RPMI8226 (cell line): Measurements from ENCODE around the gene IGF2BP1.

Source experiments
- DNase-seq: peaks from one replicate; pipeline ENCODE4 v3.0.0-alpha.2; 2015

The IGF2BP1 gene

DNA sequence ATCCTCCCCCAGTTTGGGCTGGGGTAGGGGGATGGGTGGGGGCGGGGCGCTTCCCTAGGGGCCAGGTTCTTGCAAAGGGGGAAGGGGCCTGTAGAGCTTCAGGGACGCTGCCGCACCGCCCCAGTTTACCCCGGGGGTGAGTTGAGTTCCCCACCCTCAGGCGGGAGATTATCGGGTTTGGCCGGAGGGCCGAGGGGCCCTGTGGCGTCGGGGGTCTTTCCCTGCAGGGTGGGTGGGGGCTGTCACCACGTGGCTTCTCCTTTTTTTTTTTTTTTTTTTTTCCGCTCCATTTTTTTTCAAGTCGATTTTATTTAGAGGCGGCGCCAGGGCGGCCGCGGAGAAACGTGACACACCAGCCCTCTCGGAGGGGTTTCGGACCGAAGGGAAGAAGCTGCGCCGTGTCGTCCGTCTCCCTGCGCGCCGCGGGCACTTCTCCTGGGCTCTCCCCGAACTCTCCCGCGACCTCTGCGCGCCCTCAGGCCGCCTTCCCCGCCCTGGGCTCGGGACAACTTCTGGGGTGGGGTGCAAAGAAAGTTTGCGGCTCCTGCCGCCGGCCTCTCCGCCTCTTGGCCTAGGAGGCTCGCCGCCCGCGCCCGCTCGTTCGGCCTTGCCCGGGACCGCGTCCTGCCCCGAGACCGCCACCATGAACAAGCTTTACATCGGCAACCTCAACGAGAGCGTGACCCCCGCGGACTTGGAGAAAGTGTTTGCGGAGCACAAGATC lies at the start of gene IGF2BP1:
TSS of gene IGF2BP1 (plus strand) at position 283 of the 724 bp plus-strand sequence. CDS start at position 644, 361 bp downstream.
- DNase-seq = peak; percentile 35

DNA sequence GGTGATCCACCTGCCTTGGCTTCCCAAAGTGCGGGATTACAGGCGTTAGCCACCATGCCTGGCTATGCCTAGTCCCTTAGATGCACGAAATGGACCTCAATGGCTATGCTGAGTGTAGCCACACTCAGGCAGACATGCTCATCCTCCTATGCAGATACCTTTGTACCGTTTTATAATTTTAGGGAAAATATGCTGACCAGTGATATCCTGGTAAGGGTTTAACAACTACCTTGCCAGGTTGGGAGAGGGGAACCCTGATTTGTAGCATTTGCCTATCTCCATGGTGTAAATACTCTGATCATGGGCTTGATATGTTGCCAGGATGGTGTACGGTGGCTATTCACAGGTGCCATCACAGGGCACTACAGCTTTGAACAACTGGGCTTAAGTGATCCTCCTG lies 45.6 kb upstream of the IGF2BP1 start:
- no peak for DNase-seq

DNA sequence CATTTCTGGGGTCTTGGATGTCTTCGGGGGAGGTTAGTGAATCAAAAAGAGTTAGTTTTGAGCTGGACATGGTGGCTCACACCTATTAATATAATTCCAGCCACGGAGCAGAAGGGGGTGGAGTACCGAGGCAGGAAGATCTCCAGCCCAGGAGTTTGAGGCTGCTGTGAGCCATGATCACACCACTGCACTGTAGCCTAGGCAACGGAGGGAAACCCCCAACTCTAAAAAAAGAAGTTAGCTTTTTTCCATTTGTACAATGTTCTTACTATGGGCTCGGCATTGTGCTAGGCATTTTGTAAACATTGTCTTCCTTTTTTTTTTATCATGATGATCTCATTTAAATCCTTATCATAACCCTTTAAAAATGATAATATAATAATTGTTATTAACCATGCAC lies 44.3 kb upstream of the IGF2BP1 start:
- peak; percentile 17 for DNase-seq

DNA sequence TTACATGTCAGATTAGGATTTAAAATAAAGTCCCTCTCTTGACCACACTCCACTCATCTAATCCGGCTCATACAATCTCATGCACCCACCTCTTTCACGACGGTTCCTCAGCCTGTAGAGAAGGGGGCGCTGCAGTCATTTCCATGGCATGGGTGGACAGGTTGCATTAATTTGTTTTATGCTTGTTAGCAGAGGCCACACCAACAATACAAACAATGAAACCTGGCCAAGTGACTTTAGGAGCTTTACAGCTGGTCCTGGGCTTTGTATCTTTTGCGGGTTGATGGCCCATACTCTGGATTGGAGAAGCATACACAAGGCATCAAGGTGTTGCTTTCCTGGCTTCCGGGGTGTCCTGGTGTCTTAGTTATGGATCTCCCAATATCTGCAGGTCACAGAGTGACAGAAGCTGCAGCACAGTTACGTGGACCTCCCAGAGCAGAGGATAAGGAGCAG lies 42.9 kb upstream of the IGF2BP1 start:
- peak; percentile 29 for DNase-seq

DNA sequence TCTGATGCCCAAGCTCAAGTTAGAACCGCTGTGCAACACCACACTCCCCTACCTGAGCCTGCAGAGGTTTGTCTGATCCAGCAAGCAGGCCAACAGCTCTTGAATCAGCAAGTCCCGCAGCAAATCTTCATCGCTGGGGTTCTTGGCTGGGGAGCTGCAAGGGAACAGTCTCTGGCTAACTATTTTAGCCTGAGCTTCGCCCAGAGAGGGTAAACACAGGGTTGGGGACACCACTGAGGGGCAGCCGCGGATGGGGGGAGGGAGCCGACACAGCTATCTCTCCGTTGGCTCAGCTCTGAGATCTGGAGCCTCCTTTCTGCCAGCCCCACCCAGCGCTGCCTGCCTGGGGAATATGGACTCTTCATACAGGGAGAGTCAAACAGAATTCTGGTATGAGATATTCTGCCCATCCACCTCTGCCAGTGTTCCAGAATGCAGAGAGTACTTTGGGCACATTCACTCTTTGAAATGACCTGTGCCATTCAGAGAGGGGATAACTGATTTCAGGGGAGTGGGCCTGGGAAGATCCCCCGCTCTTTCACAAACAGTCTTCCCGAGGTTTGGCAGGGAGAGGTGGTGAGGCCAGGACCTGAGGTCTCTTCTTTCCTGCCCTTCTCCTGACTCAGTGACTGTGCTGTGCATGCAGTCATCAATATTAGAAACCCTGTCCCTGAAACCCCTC lies 36.2 kb upstream of the IGF2BP1 start:
- DNase-seq = peak; percentile 7

DNA sequence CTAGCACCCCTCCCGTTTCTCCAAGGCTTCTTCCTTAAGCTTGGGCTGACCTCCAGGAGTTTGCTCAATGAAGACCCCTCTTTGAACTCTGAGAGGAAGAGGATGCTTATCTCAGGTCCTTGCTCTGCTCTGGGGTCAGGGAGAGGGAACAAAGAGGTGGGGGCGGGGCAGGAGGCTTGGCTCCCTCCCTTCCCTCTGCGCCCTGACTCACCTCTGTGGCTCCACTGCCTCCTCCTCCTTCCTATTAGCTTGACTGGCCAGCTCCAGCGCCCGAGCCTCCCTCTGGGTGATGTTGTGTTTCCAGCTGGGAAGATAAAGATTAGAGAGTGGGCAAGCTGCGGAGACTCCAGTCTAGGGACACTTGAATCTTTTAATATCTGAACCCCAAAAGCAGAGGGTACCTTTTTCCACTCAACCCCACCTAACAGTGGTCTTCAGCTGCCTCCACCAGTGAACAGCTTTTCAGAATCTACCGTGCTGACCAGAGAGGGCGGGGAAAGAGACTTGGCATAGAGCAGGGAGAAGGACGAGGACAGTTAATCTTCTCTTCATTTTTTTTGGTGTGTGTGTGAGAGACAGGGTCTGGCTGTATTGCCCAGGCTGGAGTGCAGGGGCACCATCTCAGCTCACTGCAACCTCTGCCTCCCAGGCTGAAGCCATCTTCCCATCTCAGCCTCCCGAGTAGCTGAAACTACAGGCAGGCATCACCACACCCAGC lies 35.5 kb upstream of the IGF2BP1 start:
- DNase-seq = no peak

DNA sequence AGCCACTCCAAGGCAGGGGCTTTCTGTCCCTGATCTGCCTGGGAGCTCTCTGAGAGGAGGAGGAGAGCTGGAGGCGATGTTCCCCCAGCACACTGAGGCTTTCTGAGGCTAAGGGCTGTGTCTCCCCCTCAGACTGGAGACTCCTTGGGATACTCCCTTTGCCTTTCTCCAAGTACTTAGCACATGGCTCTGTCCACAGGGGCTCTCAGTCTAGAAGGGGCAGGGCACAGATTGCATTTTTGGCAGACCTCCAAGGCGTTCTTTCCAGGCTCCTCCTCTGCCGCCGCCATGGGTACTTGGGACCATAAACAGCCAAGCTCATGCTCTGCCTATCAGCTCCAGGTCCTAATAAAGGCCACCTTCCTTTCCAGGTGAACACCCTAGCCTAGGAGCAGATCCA lies 27.0 kb upstream of the IGF2BP1 start:
- DNase-seq = peak; percentile 45

DNA sequence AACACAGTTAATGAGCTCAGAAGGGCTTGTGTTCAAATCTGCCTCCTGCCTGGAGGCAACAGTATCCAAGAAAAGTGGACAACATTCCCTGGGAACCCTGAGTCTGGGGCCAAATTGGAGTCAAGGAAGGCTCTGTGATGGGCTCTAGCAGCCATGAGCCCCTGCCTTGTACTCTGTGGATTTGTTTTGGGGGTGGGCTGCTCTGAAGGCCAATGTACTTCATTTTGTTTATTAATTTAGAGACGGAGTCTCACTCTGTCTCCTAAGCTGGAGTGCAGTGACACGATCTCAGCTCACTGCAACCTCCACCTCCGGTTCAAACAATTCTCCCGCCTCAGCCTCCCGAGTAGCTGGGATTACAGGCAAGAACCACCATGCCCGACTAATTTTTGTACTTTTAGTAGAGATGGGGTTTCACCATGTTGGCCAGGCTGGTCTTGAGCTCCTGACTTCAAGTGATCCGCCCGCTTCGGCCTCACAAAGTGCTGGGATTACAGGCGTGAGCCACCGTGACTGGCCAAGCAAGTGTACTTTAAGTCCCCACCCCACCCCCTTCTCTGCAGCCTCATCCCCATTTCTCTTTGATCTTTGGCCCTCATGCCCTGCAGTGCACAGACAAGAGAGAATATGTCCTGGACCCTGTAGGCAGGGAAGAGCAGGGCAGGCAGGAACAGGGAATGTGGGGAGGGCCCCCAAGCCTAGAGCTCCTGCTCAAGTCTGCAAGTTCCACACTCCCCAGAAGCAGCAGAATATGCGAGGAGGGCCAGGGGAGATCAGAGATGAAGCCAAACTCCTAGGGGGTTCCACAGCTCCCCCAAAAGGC lies 26.1 kb upstream of the IGF2BP1 start:
- no peak for DNase-seq

DNA sequence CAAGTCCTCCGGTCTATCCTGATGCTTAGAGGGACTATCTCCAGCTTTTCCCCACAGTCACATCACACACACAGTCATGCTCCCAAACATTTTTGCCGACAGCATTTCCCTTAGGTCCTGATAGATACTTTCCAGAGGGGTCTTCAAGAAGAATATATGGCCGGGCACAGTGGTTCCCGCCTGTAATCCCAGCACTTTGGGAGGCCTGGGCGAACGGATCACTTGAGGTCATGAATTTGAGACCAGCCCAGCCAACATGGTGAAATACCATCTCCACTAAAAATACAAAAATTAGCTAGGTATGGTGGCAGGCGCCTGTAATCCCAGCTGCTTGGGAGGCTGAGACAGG lies 24.5 kb upstream of the IGF2BP1 start:
- no peak for DNase-seq

DNA sequence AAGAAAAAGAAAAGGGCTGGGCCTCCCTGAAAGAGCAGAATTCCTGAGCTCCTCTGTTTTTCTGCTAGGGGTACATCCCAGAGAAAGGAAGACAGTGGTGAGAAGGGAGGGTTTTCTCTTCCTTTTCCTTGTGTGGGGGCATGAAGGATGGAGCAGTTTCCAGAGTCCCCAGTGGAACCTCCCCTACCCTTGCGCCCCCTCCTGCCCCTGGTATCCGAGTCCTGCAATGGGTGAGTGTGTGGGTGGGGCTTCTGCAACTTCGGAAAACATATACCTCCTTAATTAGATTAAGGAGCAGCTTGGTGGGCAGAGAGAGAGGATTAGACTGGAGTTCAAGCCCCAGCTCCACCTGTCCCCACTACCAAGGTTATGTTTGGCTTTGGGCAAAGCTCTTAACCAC lies 23.4 kb upstream of the IGF2BP1 start:
- DNase-seq = no peak

DNA sequence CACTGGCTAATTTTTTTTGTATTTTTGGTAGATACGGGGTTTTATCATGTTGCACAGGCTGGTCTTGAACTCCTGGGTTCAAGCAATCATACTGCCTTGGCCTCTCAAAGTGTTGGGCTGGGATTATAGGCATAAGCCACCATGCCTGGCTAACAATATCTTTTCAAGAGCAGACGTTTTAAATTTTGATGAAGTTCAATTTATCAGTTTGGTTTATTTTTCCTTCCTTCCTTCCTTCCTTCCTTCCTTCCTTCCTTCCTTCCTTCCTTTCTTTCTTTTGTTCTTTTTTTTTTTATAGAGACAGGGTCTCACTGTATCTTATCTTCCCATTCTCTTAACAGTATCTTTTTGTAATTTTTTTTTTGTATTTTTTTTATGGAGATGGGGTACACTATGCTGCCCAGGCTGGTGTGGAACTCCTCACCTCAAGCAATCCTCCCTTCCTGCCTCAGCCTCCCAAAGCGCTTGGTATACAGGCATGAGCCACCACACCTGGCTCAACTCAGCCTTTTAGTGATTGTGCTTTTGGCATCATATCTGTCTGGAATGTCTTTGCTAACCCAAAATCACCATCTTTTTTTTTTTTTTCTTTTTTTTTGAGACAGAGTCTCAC lies 15.2 kb upstream of the IGF2BP1 start:
- no peak for DNase-seq

DNA sequence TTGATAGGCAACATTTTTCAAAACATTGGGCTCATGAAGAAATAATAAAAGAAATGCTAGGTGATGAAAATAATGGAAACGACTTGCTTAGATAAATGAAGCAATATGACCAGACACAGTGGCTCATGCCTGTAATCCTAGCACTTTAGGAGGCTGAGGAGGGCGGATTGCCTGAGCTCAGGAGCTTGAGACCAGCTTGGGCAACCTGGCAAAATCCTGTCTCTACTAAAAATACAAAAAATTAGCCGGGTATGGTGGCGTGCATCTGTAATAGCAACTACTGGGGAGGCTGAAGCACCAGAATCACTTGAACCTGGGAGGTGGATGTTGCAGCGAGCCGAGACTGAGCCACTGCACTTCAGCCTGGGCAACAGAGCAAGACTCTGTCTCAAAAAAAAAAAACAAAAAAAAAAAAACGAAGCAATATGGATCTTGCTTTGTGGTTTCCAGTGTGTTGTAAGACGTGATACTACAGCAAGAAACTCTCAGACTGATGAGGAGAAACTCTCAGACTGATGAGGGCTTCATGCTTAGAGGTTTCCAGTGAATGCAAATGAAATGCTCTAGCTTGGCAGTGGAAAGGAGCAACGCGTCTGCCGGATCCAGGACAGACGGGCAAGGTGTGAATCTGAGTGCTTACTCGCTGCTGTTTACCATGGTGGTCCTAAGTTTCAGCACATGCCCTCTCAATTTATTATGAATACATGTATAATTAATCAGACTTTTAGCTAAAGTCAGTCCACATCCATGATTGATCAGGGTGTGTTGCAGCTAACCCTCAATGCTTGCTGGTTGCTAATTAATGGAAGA lies 11.5 kb upstream of the IGF2BP1 start:
- DNase-seq = no peak

DNA sequence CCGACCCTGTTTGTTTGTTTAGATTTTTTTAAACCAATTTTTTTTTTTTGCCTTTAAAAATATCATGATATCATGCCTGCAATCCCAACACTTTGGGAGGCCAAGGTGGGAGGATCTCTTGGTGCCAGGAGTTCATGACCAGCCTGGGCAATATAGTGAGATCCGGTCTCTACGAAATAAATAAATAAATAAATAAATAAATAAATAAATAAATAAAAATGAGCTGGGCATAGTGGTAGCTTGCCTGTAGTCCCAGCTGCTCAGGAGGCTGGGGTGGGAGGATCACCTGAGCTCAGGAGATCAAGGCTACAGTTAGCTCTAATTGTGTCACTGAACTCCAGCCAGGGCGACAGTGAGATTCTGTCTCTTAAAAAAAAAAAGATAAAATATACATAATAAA lies 8.1 kb upstream of the IGF2BP1 start:
- DNase-seq = no peak

DNA sequence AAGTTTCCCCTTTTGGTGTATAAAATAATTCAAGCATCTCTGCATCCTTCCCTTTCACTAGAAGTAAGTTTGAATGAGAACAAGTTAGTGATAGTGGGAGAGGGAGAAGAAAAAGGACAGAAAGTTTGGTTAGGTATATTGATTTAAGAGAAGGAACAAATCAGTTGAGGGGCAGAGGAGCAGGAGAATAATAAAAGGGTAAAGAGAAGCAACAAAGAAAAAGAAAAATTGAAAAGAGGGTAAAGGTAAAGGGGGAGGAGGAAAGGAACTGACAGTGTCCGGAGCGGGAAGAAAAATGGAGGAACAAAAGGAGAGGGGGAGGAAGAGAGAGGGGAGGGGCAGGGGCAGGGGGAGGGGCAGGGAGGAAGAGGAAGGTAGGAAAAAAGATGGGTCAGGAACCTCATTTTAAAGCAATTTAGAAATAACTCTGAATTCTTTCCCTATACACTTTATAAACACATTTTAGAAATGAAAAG lies 6.3 kb upstream of the IGF2BP1 start:
- DNase-seq = no peak

DNA sequence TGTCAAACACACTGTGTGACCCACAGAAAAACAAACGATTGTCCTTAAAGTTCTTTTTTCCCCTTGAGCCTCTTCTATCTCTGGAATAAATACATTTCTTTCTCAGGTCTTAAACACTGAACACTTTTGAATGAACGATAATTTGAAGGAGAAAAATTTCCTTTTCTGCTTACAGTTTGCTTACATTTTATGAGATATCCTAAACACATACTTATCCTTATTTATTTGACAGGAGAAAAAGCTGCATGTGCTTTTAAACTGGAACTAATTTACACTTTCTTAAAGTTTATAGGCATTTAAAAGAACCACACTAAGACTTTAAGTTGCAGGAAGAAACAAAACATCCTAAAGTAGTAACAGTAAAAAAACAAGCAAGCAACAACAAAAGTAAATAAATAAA lies 4.7 kb upstream of the IGF2BP1 start:
- DNase-seq = no peak

DNA sequence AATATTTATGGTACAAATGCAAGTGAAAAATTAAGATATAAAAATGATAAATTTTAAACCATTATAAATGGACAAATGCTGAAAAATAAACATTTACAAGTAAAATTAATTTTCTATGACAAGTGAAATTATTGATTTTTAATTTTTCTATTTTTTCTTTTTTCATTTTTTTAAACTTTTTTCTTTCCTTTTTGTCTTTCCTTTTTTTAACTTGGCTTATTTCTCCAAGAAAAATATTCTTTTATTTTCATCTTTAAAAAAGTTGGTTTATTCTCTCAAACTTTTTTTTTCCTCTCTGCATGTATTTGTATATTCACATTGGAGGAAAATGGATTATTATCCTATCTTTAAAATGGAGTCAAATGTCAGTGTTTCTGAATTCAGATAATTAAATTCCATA lies 3.9 kb upstream of the IGF2BP1 start:
- no peak for DNase-seq

DNA sequence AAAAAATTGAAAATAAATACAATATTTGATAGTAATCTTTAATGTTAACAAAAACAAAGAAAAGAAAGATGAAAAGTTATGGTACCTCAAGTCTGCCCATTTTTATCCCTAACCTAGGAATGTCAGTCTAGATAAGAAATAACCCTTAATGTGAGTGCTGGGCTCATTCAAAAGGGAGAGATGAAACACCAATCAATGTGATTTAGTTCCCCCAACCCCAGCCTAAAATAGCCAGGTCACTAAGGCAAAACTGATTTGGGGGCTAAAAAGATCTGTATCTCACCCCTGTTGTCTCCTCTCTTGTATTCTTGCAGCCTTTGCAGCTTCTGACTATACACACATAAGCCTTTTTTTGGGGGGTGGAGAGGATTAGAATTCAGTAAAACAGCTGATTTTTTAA lies 3.2 kb upstream of the IGF2BP1 start:
- DNase-seq = no peak

DNA sequence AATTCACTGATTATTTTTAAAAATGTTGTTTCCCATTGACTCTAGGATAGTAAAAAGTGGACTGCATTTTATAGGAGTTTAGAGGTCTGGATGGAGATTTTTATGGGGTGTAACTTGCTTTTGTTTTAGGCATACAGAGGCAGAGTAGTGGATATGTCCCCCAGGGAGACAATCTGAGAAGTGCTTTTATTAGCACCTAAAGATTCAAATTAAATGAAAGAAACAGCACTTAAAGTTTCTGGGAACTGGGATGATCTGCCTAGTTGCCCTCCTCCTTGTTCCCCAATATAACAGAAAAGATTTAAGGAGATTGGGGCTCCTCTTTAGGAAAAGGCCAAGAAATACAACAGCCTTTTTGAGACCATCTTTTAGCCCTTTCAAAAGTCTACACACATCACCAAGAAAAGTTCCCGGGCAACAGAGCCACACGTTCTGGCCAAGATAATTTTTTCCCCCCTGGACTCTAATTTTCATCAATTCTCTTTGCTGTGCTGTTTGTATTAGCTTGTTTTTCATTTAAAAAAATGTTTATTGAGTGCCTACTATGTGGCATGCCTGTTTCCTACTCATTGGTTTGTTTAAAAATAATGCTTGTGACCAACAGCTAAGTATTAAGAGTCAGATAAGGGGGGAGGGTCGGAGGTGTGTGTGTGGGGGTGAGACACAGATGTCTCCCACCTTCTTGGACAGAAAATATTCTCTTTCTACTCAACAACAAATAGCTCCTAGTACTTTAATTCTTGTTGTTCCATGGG lies 2.5 kb upstream of the IGF2BP1 start:
- DNase-seq = no peak

DNA sequence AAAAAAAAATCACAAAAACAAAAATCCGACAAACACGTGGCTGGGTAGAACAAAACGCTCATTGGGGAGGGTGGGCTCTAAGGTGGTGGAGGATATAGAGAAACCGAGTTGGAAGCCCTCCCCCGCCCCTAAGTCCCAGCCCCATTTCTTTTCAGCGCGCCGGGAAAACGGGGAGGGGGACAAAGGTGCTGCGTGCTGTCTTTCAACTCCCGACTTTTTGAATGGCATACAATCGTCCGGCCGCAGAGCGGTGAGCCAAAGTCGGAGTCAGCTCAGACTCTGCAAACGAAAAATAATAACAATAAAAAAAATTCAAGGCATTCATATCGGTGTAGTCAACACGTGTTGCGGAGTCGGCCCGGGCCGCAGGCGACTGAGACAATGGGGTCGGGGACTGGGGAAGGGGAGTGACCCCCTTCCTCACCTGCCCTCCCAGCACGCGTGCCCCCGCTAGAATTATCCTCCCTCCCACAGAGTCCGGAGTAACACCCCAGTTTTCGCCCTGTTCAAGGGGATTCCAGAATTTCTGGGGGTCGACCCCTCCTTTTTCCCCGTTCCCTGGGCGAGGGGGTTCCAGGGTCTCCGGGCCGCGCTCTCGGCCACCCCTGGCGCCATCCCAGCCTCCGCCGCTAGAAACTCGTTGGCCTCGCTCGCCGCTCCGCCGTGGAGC lies 1.7 kb upstream of the IGF2BP1 start:
- DNase-seq = no peak
